Measurements from ENCODE around the gene NR3C2. TPM values are rescaled to one million over a fixed set of nuclear protein-coding genes. Genes with fewer than 3 reads are reported as not detected.

Gene NR3C2
- polyA plus RNA-seq, 3 donors, result 0.09 to 0.27 (median 0.20) TPM

DNA sequence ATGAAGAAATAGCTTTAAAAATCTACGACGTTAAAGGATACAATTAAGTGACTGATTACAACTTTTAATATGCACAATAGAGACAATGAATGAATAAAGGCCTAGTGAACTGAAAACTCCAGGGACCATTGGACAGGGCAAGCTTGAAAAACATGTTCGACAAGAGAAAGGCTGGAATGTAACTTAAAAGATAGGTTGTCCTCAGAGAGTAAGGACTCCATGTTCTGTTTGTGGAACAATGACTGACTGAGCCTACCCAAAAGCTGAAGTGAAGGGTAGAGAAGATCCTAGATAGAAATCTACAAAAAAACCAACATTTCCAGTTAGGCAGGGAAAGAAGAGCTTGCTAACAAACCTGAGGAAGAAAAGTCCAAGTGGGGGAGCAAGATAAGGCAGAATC is 173.4 kb downstream of the NR3C2 start:
- Mint-ChIP-seq H3K4me3 (no peak overlapping the region), H3K36me3 (no peaks in the 10 kb centered on the region), H3K27ac (no peak overlapping the region), H3K4me1 (no peaks in the 10 kb centered on the region), H3K27me3 (ENCODE audit: low read depth in 3 of 3) (peaks cover 0 to 3% (median 3%) of the 10 kb centered on the region in 3 donors), H3K9me3 (peaks cover 0 to 3% (median under 1%) of the 10 kb centered on the region in 7 donors)
- H3K4me3 ChIP-seq (replicated peaks in 1 of 3; ENCODE audit: low read depth in 2 of 3, low read length in 3 of 3), result no peak overlapping the region
- no peak for DNase-seq
- no peak overlapping the region for H2AFZ ChIP-seq (ENCODE audit: insufficient read depth, low read depth, low read length, poor library complexity, severe bottlenecking)
- H3K27ac ChIP-seq (ENCODE audit: low read depth in 1 of 2, low read length in 2 of 2), result no peak overlapping the region
- no peaks in the 10 kb centered on the region for H3K79me2 ChIP-seq (ENCODE audit: insufficient read depth, low read length)
- no peaks in the 10 kb centered on the region for H3K4me1 ChIP-seq (ENCODE audit: control insufficient read depth in 1 of 2, insufficient read depth in 2 of 2, low read length in 2 of 2)
- no peak overlapping the region for H3K4me2 ChIP-seq (replicated peaks; ENCODE audit: extremely low read depth, low read length, poor library complexity, severe bottlenecking)
- H3K9me3 ChIP-seq (replicated peaks in 1 of 2; ENCODE audit: control insufficient read depth in 1 of 2, insufficient read depth in 1 of 2, low read length in 2 of 2), result no peaks in the 10 kb centered on the region
- no CpG with 5 or more reads among the region's 3 CpGs for WGBS (ENCODE audit: insufficient coverage)
- no peaks in the 10 kb centered on the region for H4K20me1 ChIP-seq (ENCODE audit: insufficient read depth, low read length)
- H3K36me3 ChIP-seq (replicated peaks in 1 of 2; ENCODE audit: control insufficient read depth in 1 of 2, insufficient read depth in 2 of 2, low read length in 2 of 2), result no peaks in the 10 kb centered on the region
- intact Hi-C loops (cut with micrococcal nuclease), result no loop called here
- H3K9ac ChIP-seq (ENCODE audit: insufficient read depth, low read length, poor library complexity, severe bottlenecking), result no peak overlapping the region
- TF ChIP-seq, protein P1, sequence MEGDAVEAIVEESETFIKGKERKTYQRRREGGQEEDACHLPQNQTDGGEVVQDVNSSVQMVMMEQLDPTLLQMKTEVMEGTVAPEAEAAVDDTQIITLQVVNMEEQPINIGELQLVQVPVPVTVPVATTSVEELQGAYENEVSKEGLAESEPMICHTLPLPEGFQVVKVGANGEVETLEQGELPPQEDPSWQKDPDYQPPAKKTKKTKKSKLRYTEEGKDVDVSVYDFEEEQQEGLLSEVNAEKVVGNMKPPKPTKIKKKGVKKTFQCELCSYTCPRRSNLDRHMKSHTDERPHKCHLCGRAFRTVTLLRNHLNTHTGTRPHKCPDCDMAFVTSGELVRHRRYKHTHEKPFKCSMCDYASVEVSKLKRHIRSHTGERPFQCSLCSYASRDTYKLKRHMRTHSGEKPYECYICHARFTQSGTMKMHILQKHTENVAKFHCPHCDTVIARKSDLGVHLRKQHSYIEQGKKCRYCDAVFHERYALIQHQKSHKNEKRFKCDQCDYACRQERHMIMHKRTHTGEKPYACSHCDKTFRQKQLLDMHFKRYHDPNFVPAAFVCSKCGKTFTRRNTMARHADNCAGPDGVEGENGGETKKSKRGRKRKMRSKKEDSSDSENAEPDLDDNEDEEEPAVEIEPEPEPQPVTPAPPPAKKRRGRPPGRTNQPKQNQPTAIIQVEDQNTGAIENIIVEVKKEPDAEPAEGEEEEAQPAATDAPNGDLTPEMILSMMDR (IDR thresholded peaks at IDR 0.05), result no peak
- no peaks in the 10 kb centered on the region for H3K27me3 ChIP-seq (ENCODE audit: control insufficient read depth in 2 of 2, insufficient read depth in 2 of 2, low read length in 2 of 2)

DNA sequence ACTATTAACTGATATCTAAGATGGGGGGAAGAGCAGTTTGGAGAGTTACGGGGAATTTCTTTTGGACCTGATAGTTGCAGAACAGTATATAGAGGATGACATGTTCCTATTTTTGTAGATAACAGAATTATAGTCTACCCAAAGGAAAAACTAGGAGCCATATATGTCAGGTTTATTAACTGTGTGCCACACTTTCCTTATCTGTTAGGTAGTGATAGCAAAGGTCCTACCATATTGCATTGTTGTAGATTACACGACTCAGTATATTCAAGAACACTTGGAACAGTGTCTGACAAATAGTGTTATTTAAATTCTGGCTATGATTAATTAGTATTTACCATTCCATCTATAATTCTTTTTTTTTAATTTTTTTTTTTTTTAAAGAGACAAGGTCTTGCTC is 175.3 kb downstream of the NR3C2 start:
- Mint-ChIP-seq H3K9me3 (peaks cover 0 to 7% (median 2%) of the 10 kb centered on the region in 7 donors), H3K4me1 (no peaks in the 10 kb centered on the region), H3K27me3 (ENCODE audit: low read depth in 3 of 3) (peaks cover 0 to 3% (median 0%) of the 10 kb centered on the region in 3 donors)

More for the DNA sequence above, 175.3 kb downstream of the NR3C2 start:
- no peak overlapping the region for H3K4me3 Mint-ChIP-seq
- Histone ChIP-seq H3K36me3 (replicated peaks in 1 of 2; ENCODE audit: control insufficient read depth in 1 of 2, insufficient read depth in 2 of 2, low read length in 2 of 2) (no peaks in the 10 kb centered on the region), H3K27ac (ENCODE audit: low read depth in 1 of 2, low read length in 2 of 2) (no peak overlapping the region), H3K79me2 (ENCODE audit: insufficient read depth, low read length) (no peaks in the 10 kb centered on the region), H3K4me3 (replicated peaks in 1 of 3; ENCODE audit: low read depth in 2 of 3, low read length in 3 of 3) (no peak overlapping the region), H3K9me3 (replicated peaks in 1 of 2; ENCODE audit: control insufficient read depth in 1 of 2, insufficient read depth in 1 of 2, low read length in 2 of 2) (no peaks in the 10 kb centered on the region), H3K27me3 (ENCODE audit: control insufficient read depth in 2 of 2, insufficient read depth in 2 of 2, low read length in 2 of 2) (no peaks in the 10 kb centered on the region), H3K4me1 (ENCODE audit: control insufficient read depth in 1 of 2, insufficient read depth in 2 of 2, low read length in 2 of 2) (no peaks in the 10 kb centered on the region), H2AFZ (ENCODE audit: insufficient read depth, low read depth, low read length, poor library complexity, severe bottlenecking) (no peak overlapping the region), H3K9ac (ENCODE audit: insufficient read depth, low read length, poor library complexity, severe bottlenecking) (no peak overlapping the region), H3K4me2 (replicated peaks; ENCODE audit: extremely low read depth, low read length, poor library complexity, severe bottlenecking) (no peak overlapping the region), H4K20me1 (ENCODE audit: insufficient read depth, low read length) (no peaks in the 10 kb centered on the region)
- DNase-seq, result no peak
- 100% methylated on average over 1 of the region's 2 CpGs for WGBS (ENCODE audit: insufficient coverage)
- TF ChIP-seq, protein P1 (IDR thresholded peaks at IDR 0.05), result no peak
- no peak overlapping the region for H3K27ac Mint-ChIP-seq
- intact Hi-C loops (cut with micrococcal nuclease), result no loop called here
- H3K36me3 Mint-ChIP-seq, result no peaks in the 10 kb centered on the region
